NCI-H2107 treated with DMSO at 0.1 percent for 48 hours (cell line): ENCODE results near the gene CHMP2A.

Experiments
- DNase-seq: peaks from one replicate; lab custom pipeline; 2025; ENCODE audit not compliant: unreplicated experiment; lab: John Stamatoyannopoulos, UW

CHMP2A gene

GRCh38 chr19:58570770-58571574, 16.1 kb upstream of the CHMP2A start:
- no peak for DNase-seq

- DNase-seq: no peak
Observed at GRCh38 chr19:58569943-58570670, 15.2 kb upstream of the CHMP2A start.

DNA sequence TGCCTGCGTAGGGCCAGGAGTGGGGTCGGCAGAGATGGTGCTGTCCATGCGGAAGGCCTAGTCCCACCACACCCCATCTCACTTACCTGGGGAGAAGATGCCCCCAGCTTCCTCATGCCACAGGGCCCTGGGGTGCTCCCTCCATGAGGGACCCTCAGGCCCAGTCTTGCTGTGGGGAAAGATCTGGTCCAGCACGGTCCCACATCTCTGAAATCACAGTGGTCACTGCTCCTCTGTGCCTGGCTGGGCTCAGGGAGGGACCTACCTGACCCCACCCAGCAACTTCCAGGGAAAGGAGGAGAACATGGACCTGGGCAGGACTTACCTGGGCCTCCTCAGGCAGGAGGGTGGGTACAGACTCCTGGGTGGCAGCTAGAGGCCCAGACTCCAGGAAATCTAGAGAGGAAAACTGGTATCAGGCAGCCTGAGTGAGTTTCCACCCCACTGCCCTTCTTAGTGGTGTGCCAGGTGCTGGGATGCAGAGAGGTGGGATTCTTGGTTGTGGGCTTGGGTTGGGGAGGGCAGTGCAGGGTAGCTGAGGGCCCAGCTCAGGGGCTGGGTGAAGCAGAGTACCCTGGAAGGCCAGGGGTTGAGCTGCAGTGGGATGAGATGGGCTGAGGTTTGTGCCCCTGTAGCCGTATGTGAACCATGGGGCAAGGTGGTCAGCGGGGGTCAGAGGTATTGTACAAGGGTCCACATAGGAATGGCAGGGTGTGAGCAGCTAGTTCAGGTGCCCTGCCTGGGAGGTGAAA, 14.5 kb upstream of the CHMP2A start:
- no peak for DNase-seq

DNA sequence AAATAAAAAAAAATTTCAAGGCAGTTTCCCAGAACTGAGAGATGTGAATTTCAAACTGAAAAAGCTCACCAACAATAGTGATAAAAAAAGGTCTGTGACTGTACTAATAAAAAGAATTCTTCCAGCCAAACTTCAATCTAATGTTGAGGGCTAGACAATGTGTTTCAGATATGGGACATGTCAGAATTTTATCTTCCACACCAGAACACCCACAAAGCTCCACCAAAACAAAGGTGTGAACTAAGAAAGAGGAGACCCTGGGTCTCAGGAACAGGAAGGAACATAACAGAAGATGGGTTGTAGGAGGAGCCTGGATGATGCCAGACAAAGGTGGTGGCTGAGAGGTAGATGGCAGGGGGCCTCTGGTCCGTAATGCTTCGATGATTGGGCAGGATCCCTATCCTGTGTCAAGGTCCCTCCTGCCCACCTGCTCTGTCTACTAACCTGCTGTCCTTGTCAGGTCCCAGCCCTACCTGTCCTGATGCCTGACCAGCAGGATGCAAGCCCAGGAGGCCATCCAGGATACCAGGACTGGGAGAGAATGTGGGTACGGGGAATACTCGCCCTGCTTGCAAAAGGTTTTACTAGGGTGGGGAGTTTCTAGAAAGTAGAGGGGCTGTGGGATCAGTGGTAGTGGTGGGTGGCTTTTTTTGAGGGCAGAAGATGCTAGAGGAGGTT, 13.7 kb upstream of the CHMP2A start:
- no peak for DNase-seq

- DNase-seq: no peak
Observed at GRCh38 chr19:58566989-58567388, 12.1 kb upstream of the CHMP2A start.

GRCh38 chr19:58563823-58564222, 8.9 kb upstream of the CHMP2A start:
- DNase-seq: no peak

DNA sequence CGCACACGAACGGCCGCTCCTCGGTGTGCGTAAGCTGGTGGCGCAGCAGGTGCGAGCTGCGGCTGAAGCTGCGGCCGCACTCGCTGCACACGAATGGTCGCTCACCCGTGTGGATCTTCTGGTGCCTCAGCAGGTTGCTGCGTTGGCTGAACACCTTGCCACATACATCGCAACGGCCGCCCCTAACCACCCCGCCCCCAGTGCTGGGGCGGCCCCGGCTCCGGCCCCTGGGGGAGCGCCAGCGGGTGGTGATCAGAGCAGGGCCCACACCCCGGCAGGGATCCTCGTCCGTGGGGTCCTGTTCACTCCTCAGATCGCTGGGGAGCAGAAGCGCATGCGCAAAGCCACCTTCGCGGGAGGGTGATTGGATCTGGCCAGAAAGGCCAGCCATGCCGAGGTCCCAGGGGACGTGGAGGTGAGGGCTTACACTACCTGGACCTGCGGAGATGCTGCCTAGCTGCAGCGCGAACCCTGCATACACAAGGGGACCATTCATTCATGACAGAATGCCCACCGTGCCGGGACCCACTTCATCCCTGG, 8.2 kb upstream of the CHMP2A start:
- DNase-seq: no peak

DNA sequence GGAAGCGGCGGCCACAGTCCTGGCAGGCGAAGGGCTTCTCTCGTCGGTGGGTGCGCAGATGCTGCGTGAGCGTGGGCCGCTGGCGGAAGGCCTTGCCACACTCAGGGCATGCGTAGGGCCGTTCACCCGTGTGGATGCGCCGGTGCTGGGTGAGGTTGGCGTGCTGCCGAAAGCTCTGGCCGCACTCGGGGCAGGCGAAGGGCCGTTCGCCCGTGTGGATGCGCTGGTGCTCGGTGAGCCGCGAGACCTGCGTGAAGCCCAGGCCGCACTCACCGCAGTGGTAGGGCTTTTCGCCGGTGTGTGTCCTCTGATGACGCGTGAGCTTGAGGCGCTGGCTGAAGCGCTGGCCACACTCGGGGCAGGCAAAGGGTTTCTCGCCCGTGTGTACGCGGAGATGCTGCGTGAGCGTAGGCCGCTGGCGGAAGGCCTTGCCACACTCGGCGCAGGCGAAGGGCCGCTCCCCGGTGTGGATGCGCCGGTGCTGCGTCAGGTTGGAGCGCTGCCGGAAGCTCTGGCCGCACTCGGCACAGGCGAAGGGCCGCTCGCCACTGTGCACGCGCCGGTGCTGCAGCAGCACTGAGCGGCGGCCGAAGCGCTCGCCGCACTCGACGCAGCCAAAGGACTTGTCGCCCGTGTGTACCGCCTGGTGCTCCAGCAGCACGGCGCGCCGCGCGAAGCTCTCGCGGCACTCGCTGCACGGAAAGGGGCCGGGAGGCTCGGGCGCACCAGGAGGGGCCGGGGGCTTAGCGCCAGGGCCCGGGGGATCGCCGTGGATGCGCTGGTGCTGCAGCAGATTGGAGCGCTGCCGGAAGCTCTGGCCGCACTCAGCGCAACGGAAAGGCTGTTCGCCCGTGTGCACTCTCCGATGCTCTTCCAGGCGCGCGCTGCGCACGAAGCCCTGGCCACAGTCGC, 7.5 kb upstream of the CHMP2A start:
- DNase-seq: no peak

DNA sequence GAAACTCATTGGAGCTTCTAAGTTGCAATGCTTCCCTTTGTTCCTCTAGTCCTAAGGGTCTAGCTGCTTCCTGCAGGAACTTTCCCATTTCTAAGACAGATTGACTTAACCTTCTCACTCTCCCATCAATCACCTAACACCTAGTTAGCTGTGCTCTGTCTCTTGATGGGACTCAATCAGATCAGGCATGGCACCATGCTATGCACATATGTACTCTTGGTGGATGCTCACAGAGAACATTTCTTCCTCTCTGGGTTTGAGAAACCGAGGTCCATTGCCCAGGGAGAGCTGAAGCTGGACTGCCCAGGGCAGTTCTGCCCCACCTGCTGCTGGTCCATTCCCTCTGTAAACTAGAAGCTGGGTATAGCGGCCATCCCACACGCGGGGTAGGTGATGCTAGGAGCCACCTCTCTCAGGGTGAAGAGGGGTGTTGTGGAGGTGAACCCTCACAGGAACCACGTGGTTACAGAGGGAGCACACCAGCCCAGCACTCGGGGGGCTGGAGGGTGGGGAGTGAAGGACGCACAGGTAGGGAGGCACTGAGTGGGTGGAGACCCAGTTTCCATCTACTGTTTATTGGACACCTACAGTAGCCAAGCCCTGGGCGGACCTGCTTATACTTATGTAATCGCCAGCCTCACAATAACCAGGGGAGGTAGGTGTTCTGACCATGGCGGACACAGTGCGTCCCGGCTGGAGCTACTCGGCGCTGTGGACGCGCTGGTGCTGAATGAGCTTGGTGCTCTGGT, 6.6 kb upstream of the CHMP2A start:
- DNase-seq: no peak

- DNase-seq: no peak
Observed at GRCh38 chr19:58560921-58561320, 6.0 kb upstream of the CHMP2A start.

DNA sequence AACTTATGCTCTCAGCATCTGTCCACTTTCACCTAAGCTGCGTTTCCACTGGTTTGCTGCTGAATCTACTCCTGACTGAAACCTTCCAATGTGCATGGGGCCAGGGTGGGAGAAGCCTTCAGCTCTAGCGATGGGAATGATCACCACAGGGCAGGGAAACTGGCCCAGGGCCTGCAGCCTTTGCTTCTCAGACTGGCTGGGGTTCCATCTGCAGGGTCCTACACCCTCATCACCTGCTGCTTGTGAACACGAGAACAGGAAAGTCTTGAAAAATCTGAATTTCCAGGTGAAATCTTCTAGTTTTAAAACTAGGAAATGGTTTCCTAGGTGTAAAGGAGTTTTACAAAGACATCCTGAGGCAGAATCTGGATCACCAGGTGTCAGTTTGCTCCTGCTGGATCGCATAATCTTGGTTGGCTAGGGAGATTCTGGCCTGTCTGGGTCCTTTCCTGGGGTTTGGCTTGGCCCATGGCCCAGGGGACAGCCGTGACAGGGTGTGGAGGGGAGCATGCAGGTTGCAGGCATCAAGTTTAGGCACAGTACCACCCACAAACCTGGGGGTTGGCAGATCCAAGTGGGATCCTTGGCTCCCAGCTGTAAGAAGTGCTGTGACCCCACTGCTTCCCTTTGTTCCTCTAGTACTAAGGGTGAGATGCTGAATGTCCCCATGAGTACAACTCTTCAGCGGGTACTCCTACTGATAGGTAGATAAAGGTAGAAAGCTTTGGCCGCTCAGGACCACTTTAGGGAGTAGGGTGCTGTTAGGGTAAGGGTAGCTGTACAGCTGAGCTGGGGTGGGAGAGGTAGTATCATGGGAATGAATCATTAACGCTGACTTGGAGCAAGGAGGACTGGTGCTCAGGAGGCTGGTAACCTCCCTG, 5.3 kb upstream of the CHMP2A start:
- DNase-seq: no peak

GRCh38 chr19:58559275-58560006, 4.5 kb upstream of the CHMP2A start:
- DNase-seq: no peak

DNA sequence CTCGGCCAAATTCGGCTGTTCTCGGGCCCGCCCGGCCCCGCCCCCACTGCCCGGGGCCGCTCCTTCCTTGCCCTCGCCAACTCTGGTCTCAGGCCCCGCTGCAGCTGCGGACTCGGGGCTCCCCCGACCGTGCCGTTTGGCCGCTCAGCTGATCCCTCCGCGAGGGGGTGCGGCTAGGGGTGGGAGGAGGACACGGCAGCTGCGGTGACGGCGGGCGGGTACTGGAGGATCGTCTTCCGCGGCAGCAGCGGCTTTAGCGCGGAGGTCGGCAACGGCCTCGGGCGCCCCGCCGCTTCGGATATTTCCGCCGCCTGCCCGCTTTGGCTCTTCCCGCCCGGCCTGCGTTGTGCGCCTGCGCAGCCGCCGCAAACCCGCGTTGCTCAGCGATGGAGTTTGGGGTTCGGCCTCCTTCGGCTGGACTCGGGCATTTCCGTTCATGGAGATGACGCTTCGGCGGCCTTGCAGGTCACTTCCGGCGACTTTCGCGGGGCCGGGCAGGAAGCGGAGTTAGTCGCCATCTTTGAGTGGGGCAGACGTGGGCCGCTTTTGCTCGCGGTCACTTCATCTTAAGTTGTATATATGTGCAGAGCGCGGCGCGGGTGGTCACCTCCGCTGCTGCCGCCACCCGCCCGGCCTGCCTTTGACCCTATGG, 3.8 kb upstream of the CHMP2A start:
- no peak for DNase-seq

GRCh38 chr19:58558066-58558622, 3.2 kb upstream of the CHMP2A start, which contains the start of gene UBE2M:
Gene UBE2M, minus strand, starts transcription at chr19:58558611. Its CDS starts 230 bp downstream, at chr19:58558381.
- no peak for DNase-seq

DNA sequence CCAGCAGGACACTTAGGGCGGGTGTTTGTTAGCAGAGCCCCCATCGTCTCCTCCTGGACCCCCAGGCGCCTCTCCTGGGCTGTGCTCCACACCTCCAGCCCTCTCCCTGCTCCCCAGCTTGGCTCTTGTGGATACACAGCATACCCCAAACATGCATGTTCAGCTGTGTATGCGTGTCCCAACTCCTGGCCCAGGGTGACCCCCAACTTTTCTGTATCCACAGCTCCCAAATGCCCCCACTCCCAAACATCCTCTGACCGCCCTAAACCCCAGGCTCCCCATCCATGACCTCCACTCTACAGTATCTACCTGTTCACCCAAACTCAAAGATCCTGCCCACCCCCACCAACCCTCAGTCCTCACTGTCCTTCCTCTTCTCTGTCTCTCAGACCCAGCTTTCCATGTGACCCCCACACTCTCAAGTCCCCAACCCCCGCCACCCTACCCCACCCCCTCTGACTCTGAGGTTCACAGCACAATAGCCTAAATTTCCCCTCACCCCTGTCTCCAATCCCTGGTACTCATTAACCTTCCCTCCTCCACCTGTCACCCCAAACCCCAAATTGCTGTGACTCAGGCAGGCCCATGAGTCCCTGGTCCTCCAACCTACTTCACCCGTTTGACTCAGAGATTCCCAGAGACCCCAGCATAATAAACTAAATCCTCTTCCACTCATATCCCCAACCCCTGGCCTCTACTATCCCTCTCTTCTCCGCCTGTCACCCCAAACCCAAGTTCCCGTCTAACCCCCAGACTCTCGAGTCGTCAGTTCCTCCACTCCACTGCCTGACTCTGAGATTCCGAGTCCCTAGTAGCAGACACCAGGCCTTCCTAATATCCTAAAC, 2.5 kb upstream of the CHMP2A start:
- DNase-seq: no peak
